Measurements from ENCODE around the gene SLC47A1. TPM values are rescaled to one million over a fixed set of nuclear protein-coding genes. Genes with fewer than 3 reads are reported as not detected.

Gene SLC47A1
- total and polyA plus RNA-seq, 2 of the 13 experiments (the other 11 are each of a cell fraction or from before 2014, with no cell fraction given): 42.1 to 67.5 TPM

DNA sequence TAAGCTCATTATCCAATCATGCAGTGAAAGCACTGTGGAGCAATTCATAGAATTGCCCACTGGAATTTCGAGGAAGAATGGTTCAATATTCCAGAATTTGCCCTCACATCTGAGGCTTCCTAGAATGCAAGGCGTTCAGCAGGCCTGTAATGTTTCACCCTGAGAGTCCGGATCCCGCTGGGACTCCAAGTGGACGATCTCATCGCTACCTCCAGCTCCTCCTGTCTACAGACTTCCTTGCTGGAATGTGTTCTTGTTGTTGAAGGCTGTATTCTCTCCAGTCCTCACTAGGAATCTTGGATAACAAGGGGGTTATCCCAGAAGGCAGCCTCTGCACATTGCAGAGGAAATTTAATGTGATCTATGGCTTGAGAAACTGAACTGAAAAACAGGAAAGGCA, 7.8 kb downstream of the SLC47A1 start (continued):
- TF ChIP-seq, protein P1, sequence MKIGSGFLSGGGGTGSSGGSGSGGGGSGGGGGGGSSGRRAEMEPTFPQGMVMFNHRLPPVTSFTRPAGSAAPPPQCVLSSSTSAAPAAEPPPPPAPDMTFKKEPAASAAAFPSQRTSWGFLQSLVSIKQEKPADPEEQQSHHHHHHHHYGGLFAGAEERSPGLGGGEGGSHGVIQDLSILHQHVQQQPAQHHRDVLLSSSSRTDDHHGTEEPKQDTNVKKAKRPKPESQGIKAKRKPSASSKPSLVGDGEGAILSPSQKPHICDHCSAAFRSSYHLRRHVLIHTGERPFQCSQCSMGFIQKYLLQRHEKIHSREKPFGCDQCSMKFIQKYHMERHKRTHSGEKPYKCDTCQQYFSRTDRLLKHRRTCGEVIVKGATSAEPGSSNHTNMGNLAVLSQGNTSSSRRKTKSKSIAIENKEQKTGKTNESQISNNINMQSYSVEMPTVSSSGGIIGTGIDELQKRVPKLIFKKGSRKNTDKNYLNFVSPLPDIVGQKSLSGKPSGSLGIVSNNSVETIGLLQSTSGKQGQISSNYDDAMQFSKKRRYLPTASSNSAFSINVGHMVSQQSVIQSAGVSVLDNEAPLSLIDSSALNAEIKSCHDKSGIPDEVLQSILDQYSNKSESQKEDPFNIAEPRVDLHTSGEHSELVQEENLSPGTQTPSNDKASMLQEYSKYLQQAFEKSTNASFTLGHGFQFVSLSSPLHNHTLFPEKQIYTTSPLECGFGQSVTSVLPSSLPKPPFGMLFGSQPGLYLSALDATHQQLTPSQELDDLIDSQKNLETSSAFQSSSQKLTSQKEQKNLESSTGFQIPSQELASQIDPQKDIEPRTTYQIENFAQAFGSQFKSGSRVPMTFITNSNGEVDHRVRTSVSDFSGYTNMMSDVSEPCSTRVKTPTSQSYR (CRISPR knock-in tag; IDR thresholded peaks at IDR 0.05; ENCODE audit: borderline replicate concordance): no peak
- TF ChIP-seq, protein P2, sequence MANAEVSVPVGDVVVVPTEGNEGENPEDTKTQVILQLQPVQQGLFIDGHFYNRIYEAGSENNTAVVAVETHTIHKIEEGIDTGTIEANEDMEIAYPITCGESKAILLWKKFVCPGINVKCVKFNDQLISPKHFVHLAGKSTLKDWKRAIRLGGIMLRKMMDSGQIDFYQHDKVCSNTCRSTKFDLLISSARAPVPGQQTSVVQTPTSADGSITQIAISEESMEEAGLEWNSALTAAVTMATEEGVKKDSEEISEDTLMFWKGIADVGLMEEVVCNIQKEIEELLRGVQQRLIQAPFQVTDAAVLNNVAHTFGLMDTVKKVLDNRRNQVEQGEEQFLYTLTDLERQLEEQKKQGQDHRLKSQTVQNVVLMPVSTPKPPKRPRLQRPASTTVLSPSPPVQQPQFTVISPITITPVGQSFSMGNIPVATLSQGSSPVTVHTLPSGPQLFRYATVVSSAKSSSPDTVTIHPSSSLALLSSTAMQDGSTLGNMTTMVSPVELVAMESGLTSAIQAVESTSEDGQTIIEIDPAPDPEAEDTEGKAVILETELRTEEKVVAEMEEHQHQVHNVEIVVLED (CRISPR knock-in tag; IDR thresholded peaks at IDR 0.05; ENCODE audit: borderline replicate concordance): no peak
- TF ChIP-seq, protein P3, sequence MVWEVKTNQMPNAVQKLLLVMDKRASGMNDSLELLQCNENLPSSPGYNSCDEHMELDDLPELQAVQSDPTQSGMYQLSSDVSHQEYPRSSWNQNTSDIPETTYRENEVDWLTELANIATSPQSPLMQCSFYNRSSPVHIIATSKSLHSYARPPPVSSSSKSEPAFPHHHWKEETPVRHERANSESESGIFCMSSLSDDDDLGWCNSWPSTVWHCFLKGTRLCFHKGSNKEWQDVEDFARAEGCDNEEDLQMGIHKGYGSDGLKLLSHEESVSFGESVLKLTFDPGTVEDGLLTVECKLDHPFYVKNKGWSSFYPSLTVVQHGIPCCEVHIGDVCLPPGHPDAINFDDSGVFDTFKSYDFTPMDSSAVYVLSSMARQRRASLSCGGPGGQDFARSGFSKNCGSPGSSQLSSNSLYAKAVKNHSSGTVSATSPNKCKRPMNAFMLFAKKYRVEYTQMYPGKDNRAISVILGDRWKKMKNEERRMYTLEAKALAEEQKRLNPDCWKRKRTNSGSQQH (CRISPR knock-in tag; IDR thresholded peaks at IDR 0.05; ENCODE audit: low read depth): no peak
- TF ChIP-seq PHF20 (CRISPR knock-in tag; IDR thresholded peaks at IDR 0.05): no peak
- no peak for TF ChIP-seq ZSCAN29 (CRISPR knock-in tag; conservative IDR thresholded peaks at IDR 0.05)
- TF ChIP-seq, protein P4, sequence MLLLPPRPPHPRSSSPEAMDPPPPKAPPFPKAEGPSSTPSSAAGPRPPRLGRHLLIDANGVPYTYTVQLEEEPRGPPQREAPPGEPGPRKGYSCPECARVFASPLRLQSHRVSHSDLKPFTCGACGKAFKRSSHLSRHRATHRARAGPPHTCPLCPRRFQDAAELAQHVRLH (CRISPR knock-in tag; IDR thresholded peaks at IDR 0.05; ENCODE audit: borderline replicate concordance, low read depth): no peak
- TF ChIP-seq ZNF7 (CRISPR knock-in tag; IDR thresholded peaks at IDR 0.05): no peak
- no peak for TF ChIP-seq MTA1 (CRISPR knock-in tag; IDR thresholded peaks at IDR 0.05; ENCODE audit: borderline replicate concordance)
- TF ChIP-seq CTCF (CRISPR knock-in tag; IDR thresholded peaks at IDR 0.05): no peak
- TF ChIP-seq MXD1 (CRISPR knock-in tag; IDR thresholded peaks at IDR 0.05): no peak
- TF ChIP-seq, protein P5, sequence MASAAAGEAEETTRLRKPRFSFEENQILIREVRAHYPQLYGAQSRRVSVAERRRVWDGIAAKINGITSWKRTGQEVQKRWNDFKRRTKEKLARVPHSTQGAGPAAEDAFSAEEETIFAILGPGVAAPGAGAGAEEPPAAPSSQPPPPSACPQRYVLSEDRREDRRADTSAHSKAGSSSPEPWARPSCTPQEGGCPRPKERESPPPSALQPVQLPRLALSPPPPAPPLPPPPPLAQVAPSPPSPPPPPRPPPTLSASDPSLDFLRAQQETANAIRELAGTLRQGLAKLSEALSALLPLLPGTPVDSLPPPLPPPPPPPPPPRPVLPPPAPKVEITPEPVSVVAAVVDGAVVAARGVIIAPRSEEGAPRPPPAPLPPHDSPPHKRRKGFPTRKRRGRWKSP (CRISPR knock-in tag; IDR thresholded peaks at IDR 0.05): no peak
- TF ChIP-seq FOXC1 (CRISPR knock-in tag; IDR thresholded peaks at IDR 0.05; ENCODE audit: borderline replicate concordance): no peak
